ENCODE data around the gene MCU.
"Not testable (repeated sequence)": the region's sequence is repeated elsewhere in the genome, so short reads cannot be mapped to it uniquely, and the experiment has no call there.

Gene MCU

DNA sequence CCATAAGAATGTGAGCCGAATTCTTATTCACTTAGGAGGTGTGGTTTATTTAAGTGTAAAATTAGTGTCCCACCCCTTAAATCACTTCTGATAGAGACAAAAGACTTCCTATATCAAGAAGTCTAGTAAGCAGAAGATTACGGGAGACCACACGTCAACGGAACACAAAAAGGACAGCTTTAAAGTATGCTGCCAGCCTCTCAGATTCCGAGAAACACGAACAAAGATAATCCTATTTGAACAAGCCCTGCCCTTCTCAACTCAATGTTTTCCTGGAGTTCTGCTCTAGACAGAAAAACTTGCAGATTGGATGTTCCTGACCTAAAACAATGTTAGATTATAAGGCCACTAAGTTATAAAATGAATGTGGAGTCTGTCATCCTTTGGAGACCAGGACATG is 4.9 kb upstream of the MCU start:
- DNase-seq (ENCODE audit: low read depth) = no peak

DNA sequence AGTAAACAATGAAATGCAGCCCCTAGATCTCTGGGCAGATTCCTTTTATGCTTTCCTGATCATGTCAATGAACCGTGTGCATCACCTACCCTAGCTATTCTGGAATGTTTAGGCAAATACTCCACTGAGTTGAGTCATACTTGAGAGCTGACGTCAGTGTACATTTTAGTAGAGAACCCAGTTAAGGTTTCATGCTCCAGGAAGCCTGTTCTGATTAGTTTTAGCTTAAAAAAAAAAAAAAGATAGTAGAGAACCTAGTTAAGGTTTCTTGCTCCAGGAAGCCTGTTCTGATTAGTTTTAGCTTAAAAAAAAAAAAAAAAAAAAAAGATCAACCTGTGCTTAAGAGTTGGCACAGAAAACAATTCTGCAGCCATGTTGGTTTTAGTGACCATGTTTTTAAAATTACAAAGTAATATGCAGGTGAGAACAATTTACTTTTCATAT is 3.7 kb upstream of the MCU start:
- DNase-seq (ENCODE audit: low read depth) = no peak

DNA sequence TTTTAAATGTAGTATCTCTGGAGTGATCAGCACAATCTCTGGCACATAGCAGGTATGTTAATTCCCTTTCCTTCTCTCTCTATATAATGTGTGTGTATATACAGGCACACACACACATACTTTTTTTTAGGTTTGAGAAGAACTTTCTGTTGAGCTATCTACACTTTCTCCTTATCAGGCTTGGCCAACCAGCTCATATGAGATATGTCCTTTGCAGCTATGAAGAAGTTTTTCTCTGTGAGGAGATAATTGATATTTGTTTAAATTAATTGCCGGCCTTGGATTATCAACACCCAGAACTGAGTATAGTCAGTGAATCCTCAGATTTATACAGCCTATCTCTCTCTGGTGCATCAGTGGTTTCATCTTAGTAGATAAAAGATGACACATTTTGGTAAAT is 2.3 kb upstream of the MCU start:
- no peak for DNase-seq (ENCODE audit: low read depth)

DNA sequence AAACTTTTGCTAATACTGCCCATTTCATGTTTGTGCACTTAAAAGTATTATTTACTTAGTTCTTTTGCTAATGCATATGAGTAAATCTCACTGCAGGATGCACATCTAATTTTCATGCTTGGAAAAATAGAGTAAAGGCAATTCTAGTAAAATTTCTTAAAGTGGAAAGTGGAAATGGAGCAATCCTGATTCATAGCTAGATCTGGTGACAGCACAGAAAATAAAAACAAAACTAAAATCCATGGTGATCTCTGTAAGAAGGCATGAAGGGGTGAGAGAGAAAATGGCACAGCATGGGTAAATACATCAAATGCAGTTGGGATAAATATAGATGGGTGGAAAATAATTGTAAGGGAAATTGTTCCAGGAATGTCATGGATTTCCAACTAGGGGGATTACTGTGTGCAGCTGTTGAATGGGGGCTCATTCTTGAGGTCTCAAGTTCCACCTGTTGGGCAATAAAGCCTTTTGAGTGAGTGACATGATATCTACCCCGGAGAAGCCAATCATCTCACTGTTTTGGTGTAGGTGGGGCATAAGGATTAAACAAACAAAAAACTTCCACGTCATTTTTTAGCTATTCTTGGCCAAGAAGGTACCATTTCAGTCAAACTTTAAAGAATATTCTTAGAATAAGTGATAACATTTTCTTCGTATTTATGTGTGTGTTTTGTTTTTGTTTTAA is 1.7 kb upstream of the MCU start:
- DNase-seq (ENCODE audit: low read depth) = no peak

DNA sequence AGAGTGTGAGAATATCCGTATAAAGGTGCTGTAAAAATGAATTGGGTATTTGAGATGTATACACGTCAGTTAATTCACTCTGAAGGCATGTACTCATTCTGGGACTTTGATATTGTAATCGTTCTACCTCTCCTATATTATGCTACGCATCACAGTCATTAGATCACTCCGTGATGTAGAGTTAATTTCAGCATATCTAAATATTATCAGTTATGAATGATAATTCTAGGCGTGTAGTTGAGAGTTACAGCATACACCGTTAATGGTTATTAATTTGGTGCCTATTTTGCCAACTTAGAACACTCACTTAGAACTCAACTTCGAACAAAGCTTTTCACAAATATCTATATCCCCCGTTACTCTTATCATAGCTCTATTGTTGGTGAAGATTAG is 477 bp upstream of the MCU start:
- DNase-seq (ENCODE audit: low read depth) = no peak

DNA sequence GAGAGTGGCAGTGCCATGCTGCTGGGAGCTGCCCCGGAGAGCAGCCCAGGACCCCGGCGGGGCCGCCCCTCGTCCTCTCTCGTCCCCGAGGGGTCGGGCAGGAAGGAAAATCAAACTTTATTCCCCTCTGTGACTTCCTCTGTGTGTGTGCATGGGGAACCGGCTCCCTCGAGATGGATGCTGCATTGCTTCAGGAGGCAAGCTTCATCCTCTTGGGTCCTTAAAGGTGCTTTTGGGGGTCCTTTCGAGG is 726 bp downstream of the MCU start:
- no peak for DNase-seq (ENCODE audit: low read depth)

DNA sequence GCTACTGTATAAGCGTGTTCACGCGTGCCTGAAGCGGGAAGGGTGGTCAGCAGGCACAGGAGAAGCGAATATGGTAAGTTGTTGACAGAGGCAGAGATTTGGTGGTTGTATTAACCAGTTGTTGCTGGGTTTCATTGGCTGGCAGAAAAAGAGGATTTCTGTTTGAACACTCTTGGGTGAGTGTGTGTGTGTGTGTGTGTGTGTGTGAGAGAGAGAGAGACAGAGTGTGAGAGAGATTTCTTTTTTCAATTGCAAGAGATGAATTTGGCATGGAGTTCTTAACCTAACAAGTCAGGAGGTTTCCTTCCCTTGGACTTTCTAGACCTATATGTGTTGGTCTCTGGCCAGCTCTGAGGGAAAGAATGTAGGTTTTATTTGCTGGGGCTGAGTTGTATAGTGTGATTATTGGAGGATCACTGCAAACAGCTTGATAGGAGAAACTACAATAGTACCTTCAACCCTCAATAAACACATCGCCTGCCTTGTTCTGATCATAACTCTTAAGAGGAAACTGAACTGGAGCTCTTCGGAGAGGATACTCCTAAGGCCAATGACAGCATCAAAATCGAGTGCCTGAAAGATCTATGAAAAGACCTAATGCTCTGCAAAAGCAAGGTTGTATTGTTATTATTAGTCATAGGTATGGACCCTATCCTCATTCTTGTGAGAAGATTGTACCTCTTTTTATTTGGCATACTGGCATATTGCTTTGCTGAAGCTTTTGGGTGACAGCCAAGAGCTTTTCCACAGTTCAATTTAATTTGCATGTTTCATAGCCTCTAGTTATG is 1.2 kb downstream of the MCU start:
- DNase-seq (ENCODE audit: low read depth) = no peak

DNA sequence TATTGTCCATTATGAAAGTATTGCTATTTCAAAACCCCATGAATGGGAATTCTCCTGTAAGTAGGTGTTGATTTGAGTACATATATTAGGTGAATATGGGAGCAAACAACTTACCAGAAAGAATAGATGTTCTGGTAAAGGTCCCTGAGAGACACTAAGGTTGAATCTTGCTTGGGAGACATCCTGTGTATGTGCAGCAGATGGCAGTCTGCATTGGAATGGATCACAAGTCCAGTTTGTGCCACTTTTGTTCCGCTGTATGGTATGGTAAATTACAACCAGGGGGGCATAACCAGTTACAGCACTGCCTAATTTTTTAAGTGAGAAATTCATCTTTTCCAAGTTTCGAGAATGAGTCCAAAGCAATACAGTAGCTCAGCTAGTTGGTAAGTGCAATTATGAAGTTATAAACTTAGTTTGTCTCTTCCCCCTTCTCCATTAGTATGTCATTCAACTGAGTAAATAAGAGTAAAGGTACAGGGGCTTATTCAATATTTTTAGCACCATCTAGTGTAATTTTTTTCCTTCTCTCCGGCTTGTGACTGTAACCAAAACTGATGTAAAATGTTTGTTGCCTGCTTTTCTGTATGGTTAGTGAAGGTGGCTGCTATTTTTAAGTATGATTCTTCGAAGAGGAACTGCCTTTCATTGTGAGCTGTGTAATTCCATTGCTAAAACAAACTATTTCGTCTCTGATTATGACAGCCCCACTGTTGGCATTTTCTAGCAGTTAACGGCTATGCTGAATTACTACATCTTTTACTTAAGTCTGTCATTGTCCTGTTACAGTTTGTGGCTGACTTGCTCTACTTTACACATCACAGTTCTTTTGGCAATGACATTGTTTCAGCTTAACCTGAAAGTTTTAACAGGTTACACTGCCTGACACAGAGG is 2.8 kb downstream of the MCU start:
- no peak for DNase-seq (ENCODE audit: low read depth)

DNA sequence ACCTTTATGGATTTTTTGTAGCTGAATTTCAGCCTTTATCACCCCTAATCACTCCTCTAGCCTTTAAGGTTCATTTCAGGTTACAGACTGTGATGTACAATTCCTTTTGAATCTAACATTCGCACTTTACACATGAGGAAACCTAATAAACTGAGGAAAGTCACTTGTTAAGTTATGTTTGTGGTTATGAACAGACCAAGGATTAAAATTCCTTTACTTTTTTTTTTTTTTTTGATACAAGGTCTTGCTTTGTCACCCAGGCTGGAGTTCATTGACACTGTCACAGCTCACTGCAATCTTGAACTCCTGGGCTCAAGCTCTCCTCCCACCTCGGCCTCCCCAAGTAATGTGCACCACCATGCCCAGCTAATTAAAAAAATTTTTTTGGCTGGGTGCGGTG is 3.6 kb downstream of the MCU start:
- DNase-seq (ENCODE audit: low read depth) = no peak

DNA sequence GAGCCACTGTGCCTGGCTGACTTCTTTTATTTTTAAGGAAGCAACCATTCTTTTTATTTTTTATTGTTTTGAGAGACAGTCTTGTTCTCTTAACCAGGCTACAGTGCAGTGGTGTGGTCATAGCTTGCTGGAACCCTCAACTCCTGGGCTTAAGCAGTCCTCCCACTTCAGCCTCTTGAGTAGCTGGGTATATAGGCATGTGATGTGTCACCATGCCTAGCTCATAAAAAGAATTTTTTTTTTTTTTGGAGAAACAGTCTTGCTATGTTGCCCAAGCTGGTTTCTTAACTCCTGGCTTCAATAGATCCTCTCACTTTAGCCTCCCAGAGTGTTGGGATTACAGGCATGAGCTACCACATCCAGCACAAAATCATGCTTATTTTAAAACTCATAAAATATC is 5.8 kb downstream of the MCU start:
- no peak for DNase-seq (ENCODE audit: low read depth)

DNA sequence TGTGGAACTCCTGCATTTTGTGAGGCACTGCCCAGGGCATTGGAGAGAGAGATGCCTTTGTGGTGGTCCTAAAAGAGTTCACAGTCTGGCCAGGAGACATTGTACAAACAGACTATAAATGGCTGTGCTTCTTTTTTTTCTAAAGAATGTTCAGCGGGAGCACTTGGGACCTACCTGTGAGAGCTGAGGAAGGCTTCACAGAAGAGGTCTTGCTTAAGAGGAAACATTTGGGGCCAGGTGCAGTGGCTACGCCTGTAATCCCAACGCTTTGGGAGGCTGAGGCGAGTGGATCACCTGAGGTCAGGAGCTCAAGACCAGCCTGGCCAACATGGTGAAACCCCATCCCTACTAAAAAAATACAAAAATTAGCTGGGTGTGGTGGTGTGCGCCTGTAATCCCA is 10.5 kb downstream of the MCU start:
- DNase-seq (ENCODE audit: low read depth) = not testable (repeated sequence)

DNA sequence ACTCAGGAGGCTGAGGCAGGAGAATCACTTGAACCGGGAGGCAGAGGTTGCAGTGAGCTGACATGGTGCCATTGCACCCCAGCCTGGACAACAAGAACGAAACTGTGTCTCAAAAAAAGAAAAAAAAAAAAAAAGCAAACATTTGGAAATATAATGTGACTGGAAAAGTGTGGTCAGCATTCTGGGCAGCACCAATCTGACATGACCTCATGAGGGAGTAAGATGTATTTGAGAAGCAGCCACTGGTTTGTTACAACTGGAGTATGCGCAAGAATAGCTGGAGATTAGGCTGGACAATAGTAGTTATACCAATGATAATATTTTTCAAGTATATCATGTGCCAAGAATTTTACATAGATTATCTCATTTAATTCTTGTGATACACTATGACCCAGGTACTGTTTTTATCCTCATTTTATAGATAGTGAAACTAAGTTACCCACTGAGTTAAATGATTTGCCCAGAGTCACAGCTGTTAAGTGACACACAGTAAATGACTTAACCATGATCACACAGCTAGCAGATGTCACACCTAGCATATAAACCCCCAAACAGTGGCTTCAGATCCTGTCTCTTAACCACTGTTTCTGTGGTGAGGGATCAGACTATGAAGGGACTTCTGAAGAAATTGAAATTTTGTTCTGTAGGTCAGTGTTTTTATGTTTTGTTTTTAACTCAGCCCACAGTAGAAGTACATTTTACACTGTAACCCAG is 11.1 kb downstream of the MCU start:
- DNase-seq (ENCODE audit: low read depth) = no peak

DNA sequence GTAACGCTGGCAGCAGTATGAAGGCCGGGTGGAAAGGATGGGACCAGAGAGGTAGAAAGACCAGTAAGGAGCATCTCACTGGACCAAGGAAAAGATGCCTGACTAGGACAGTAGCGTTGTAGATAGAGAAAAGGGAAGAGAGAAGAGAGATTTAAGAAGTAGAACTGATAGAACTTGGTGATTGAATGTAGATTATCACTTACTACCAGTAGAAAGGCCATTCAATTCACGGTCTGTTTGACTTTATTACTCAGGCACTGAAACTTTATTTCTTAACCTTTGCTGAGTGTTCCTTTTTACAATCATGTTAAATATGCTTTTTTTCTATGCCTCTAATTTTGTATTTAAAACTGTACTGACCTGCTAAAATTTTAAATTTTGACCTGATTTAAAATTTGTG is 12.2 kb downstream of the MCU start:
- DNase-seq (ENCODE audit: low read depth) = no peak

DNA sequence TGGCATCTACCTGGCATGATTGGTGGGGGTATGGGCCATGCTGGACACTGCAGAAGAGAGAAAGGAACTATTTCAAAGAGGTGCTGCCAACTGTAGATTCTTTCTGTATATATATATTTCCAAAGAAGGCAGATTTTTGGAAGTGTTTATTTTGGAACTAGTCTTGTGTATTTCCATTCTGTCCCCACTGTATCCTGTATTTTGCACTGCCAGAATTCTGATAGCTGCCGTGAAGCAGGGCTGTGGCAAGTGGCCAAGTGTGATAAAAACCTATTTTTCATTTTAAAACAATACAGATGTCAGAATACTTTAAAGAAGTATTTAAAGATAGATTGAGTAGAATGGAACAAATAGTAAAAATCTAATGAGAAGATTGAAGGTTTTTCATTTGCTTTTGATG is 17.1 kb downstream of the MCU start:
- DNase-seq (ENCODE audit: low read depth) = no peak

DNA sequence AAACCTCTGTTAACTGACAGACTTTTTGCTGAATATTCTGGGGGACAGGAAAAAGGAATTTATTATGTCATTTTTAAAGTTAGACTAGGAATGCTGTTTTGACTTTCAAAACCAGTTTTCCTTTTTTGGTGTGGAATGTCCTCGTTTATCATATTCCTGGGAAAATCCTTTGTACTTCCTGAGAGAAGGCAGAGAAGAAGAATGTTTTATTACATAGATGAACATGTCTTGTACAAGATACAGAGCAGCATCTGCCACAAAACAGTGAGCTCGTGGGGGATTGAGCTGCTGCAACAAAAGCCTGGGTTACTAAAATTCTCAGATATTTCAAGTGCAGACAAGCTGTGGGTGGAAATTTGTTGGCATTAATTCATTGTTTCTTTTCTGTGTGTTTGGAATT is 20.2 kb downstream of the MCU start:
- DNase-seq (ENCODE audit: low read depth) = no peak

DNA sequence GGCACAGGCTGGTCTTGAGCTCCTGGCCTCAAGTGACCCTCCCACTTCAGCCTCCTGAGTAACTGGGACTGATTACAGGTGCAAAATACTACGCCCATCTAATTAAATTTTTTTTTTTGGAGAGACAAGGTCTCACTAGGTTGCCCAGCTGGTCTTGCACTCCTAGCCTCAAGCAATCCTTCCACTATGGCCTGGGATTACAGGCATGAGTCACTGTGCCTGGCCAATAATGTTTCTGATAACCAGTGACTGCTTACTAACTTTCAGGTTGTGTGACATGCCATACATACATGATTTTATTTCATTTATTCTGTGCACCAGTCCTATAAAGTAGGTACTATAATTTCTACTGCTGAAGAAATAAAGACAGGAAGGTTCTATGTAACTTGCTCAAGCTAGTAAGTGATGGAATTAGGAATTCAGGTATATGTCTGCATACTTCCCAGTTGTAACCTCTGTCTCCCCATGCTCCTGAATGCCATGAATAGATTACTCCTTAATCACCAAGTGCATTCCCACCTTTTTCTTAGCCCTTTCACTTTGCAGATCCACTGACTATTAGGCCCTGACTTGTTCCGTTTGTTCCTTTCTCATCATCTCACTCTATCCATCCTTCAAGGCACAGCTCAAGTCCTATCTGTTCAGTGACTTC is 28.1 kb downstream of the MCU start:
- no peak for DNase-seq (ENCODE audit: low read depth)

DNA sequence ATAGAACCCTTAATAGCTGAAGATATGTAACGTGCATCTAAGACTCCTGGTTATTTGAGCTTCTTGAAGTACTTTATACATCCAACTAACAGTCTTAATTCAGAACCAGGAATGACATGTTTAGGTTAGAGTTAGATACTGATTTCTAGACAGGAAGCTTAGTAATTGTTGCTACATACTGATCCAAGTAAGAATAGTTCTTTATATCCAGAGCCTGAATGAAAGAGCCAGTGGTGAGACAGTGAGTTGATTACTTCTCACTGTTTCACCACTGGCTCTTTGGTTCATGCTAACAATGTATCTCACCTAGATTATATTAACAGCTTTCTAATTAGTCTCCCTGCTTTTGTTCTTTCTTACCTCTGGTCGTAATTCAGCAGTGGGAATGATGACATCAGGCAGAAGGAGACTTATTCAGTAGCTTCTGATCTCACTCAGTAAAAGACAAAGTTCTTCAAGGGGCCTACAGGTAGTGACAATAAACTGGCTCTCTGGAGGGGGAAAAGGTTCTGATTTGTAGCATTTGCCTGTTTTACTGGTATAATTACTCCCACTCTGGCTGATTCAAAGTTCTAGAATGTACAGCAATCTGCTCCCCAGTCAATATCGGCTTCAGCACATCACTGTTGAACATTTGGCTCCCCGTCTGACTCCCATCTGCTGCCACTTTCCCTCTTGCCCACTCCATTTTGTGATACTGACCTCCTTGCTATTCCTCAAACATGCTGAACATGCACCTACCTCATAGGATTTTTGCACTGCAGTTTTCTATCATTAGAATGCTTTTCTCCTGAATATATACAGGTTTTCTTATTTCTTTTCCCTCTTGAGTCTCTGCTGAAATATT is 29.1 kb downstream of the MCU start:
- DNase-seq (ENCODE audit: low read depth) = no peak

DNA sequence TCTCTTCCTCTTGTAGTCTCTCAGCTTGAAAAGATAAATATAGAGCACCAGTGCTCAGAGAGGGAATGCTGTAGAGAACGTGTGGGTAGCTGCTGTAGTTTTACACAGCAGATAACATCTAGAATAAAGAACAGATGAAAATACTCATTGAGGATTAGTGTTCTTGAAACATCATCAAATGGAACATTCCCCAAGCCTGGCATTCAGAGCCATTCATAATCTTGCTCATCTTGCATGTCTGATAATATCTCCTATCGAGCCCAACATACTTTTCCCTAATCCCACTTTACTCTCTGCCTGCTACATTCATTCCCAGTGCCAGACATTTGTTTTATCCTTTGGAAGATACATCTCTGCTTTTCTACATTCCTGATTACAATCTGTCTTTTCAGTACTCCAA is 35.2 kb downstream of the MCU start:
- no peak for DNase-seq (ENCODE audit: low read depth)

DNA sequence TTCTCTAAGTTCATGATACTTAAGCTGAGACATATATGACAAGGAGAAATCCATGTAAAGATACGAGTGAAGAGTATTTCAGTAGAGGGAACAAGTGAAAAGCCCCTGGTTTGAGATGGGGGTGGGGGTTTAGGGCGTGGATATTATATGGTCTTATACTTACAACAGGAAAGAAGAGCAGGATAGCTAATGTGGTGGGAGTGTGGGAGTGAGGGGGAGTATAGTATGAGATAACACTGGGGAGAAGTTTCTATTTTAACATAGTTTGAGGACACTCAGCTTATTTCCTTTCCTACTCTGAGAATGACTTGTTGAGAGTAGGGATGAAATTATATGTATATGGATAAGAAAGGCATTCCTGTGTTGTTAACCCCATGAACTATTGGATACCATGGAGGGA is 36.5 kb downstream of the MCU start:
- no peak for DNase-seq (ENCODE audit: low read depth)

DNA sequence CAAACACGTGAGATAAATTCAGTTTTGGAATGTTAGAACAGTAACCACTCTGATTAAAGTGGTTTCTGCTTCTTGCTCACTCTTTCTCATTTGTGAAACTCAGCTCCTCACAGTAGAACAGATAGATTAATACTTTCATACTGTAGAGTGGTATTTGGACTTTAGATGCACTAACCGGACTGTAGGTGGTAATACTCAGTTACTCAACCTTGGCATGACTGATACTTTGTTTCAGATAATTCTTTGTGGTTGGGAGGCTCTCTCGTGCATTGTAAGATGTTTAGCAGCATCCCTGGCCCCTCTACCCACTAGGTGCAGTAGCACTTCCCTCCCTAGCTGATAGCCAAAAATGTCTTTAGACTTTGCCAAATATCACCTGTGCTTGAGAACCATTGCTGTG is 37.6 kb downstream of the MCU start:
- no peak for DNase-seq (ENCODE audit: low read depth)

DNA sequence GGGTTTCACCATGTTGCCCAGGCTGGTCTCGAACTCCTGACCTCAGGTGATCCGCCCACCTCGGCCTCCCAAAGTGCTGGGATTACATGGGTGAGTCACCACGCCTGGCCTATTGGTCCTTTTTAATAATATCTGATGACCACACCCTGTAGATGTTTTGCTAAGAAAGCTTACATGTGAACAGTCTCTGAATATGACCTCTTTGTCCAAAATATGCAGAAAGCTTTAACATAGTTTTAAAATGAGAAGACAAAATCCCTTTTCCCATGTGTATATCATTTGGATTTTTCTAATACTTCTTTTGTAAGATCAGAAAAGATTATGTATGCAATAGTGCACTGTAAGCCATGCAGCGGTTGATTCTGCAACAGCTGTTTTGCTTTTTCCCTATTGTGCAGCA is 38.5 kb downstream of the MCU start:
- DNase-seq (ENCODE audit: low read depth) = no peak
